GM13976 (cell line): ENCODE results near the gene NFATC3.

Experiments used
- DNase-seq: peaks from one replicate; pipeline ENCODE4 v3.0.0; 2012; ENCODE audit warnings: low spot score
- in situ Hi-C: fragments of 300-500 bp; cut with MboI; formaldehyde crosslinking; loops from one replicate; pipeline ENCODE4 v1.12.0; 2022; ENCODE audit warnings: low sequenced_read_pairs, mixed read lengths, inconsistent platforms; ENCODE audit not compliant: unreplicated experiment
- TF ChIP-seq, protein P1 (sequence below): IDR thresholded peaks from 2 replicates; pipeline ENCODE4 v1.5.1; 2012; ENCODE audit warnings: borderline replicate concordance, mild to moderate bottlenecking; ENCODE audit not compliant: insufficient read depth; ENCODE audit errors: extremely low read depth, missing control alignments, control extremely low read depth

Gene NFATC3

DNA sequence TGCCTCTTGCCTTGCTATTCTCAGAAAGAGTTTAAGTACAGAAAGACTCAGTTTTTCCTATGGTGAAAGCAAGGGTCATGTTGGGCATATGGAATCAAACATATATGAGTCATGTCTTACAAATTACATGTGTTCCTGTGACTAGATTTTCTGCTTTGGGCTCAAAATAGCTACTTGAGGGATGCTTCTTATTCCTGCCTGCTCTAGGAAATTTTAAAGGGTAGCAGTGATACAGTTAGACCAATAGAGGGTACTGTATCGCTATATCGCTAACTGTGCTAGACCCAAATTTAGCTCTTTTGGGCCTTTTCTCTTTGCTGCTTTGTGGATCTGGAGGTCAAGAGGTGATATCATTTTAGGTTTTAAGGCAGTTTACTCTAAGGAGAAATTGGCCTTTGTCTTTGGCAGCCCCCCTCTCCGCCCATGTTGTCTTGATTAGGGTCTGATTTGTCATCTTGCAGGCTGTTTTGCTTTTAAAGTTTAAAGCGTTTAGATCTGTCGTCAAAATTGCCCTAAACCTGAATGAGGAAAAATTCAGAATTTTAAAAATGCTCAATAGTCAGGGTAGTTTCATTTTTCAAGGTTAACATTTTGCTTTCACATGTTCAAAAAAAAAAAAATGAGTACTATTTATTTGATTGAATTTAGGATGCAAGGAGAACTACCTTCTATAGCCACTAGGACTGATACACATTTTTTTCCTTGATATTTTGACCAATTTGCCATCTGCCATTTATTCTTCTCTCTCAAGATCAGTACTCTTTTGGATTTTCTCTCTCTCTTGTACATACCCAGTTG, 8.8 kb downstream of the NFATC3 start:
- TF ChIP-seq, protein P1, sequence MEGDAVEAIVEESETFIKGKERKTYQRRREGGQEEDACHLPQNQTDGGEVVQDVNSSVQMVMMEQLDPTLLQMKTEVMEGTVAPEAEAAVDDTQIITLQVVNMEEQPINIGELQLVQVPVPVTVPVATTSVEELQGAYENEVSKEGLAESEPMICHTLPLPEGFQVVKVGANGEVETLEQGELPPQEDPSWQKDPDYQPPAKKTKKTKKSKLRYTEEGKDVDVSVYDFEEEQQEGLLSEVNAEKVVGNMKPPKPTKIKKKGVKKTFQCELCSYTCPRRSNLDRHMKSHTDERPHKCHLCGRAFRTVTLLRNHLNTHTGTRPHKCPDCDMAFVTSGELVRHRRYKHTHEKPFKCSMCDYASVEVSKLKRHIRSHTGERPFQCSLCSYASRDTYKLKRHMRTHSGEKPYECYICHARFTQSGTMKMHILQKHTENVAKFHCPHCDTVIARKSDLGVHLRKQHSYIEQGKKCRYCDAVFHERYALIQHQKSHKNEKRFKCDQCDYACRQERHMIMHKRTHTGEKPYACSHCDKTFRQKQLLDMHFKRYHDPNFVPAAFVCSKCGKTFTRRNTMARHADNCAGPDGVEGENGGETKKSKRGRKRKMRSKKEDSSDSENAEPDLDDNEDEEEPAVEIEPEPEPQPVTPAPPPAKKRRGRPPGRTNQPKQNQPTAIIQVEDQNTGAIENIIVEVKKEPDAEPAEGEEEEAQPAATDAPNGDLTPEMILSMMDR, result peak; percentile 37
- no peak for DNase-seq
- in situ Hi-C loops, result no loop called here

DNA sequence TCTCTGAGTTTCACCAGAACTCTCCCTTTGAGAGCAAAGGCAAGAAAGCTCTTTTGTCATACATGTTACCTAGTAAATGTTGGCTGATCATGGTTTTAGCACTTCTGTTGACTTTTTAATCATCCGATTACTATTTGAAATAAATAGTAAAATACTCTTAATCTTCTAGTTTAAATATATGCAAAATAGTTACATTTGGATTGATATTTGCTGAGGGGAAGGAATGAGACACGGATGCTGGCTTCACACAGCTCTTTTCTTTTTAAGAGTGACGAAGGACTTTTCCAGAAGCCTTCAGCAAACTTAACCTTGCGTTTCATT, 9.4 kb downstream of the NFATC3 start:
- no peak for DNase-seq
- TF ChIP-seq, protein P1, result no peak
- in situ Hi-C loops, result no loop called here

DNA sequence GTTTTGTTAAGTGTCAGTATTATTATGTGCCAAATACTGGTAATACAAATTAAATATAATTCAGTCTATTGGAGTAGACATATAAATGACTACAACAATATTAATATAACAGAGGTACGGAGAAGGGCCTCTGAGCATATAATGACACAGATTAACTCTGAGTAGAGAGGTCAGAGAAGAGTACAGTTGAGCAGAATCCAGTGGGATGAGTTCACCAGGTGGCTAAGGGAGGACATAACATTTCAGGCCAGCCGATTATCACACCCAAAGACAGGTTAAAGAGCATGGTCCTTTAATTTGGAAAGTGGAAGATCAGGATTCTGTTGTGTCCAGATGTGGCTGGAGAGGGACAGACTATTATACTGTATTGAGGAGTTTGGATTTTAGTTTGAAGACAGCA, 11.3 kb downstream of the NFATC3 start:
- no peak for DNase-seq
- TF ChIP-seq, protein P1, result no peak
- in situ Hi-C loops, result no loop called here

DNA sequence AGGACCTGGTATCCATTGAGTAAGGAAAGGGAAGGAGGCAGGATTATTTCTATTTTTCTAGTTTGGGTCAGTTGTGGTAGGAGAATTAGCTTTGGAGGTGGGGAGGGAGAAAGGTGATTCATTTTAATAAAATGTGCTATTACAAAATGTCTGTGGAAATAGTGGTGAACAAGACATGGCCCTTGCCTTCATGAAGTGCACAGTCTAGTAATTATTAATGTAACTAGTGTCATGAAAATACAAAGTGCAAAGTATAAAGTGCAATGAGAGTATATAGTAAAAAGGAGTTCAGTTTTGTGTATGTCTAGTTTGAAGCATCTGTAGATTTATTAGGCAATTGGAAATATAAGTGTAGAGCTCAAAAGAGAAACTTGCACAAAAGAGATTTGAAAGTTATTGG, 11.9 kb downstream of the NFATC3 start:
- TF ChIP-seq, protein P1, result no peak
- no peak for DNase-seq
- in situ Hi-C loops, result no loop called here

DNA sequence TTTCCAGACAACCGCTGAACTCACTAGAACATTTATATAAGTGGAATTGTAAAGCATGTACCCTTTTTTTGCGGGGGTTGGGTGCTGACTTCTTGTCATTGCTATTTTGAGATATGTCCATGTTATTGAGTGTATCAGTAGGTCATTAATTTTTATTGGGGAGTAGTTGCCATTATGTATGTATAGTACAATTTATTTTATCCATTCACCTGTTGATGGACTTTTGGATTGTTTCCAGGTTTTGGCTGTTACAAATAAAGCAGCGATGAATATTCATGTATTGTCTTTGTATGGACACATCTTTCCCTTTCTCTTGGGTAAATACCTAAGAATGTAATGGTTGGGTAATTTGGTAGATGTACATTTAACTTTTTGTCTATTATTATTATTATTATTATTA, 12.7 kb downstream of the NFATC3 start:
- TF ChIP-seq, protein P1, result no peak
- in situ Hi-C loops, result no loop called here
- DNase-seq, result no peak

DNA sequence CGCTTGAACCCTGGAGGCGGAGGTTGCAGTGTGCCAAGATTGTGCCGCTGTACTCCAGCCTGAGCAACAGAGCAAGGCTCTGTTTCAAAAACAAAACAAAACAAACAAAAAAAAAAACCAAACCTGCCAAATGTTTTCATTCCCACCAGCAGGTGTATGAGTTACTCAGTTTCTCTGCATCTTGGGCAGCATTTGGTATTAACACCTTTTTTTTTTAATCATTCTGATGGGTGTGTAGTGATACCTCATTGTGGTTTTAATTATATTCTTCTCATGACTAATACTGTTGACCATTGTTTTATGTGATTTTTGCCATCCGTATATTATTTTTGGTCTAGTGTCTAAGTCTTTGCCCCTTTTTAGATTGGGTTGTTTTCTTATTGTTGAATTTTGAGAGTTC, 15.3 kb downstream of the NFATC3 start:
- in situ Hi-C loops, result no loop called here
- TF ChIP-seq, protein P1, result no peak
- no peak for DNase-seq
